GM13976 (cell line): ENCODE results near the gene PHEX.

Experiments used
- DNase-seq: peaks from one replicate; pipeline ENCODE4 v3.0.0; 2012; ENCODE audit warnings: low spot score
- CTCF ChIP-seq: IDR thresholded peaks from 2 replicates; pipeline ENCODE4 v1.5.1; 2012; ENCODE audit warnings: borderline replicate concordance, mild to moderate bottlenecking; ENCODE audit not compliant: insufficient read depth; ENCODE audit errors: extremely low read depth, missing control alignments, control extremely low read depth
- in situ Hi-C: fragments of 300-500 bp; cut with MboI; formaldehyde crosslinking; loops from one replicate; pipeline ENCODE4 v1.12.0; 2022; ENCODE audit warnings: low sequenced_read_pairs, mixed read lengths, inconsistent platforms; ENCODE audit not compliant: unreplicated experiment

Gene PHEX

DNA sequence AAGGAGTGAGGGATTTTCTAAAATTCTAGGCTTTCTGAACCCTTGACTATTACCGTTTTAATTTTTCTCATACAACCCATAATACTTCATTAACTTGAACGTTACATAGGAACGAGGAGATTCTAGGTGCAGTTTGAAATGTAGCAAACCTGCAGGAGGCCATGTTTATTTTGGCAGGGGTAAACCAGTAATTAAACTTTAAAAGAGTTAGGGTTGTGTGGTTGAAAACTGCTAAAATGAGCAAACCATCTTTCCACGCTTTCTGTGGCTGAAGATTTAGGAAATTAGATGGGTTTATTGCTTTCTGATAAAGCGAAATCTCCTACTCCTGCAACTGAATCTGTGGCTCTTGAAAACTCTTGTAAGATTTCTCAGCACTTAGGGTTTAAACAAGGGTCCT is 1.7 kb downstream of the PHEX start:
- in situ Hi-C loops = no loop called here
- no peak for TF ChIP-seq CTCF
- DNase-seq = no peak

DNA sequence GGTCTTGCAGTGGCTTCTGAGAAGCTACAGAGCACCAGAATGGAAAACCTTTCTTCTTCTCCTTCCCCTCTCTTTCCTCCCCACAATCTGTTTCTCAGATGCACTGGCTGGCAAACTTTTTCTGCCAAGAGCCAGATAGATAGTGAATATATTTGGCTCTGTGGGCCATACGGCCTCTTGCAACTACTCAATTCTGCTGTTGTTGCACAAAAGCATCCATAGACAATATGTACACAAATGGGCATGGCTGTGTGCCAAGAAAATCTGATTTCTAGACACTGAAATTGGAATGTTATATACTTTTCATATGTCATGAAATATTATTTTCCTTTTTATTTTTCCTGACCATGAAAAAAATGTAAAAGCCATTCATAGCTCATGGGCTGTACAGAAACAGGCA is 3.1 kb downstream of the PHEX start:
- no peak for TF ChIP-seq CTCF
- in situ Hi-C loops = no loop called here
- DNase-seq = no peak

DNA sequence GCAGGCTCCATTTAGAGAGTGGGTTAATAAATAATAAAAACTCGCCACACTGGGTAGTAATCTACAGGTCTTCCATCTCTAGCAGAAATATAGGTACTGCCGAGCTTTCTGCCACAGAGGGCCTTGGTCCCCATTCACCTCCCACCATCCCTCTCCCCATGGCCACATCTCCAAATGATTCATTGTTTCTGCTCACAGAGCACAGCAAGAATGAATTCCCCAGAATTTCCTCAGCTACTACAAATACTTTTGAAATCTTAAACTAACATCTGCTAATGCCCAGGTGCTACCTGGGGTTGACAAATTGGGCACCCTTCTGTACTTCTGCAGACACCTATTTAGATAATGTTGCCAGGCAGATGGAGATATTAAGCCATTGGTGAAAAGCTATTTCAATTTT is 5.1 kb downstream of the PHEX start:
- in situ Hi-C loops = no loop called here
- TF ChIP-seq CTCF = no peak
- DNase-seq = no peak

DNA sequence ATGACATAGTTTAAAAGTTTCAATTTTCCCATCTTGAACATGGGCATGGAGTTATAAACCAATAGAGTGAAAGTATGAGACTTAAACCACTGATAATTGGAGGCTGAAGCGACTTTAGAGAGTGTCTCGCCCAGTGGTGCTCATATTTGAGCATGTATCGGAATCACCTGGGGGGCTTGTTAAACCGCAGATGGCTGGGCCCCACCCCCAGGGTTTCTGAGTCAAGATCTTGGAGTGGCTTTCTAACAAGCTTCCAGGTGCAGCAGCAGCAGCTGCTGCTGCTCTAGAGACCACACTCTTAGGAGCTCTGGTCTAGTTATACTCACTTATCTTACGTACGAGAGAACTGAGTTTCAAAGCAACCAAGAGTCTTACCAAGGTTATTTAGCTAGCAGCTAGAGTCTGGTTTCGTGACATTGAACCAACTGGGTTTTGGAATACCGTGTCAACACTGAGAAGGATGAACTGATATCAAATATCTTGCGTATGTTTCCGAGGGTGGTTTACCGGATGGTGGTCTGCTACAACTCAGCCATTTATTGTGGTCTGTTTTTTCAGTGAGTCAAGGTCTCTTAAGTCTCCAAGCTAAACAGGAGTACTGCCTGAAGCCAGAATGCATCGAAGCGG is 5.9 kb downstream of the PHEX start:
- DNase-seq = no peak
- in situ Hi-C loops = no loop called here
- no peak for TF ChIP-seq CTCF

GRCh38 chrX:22039541-22039940 is 7.4 kb downstream of the PHEX start:
- TF ChIP-seq CTCF = no peak
- in situ Hi-C loops = no loop called here
- DNase-seq = no peak

GRCh38 chrX:22040184-22040583 is 8.1 kb downstream of the PHEX start:
- in situ Hi-C loops = no loop called here
- no peak for DNase-seq

More at GRCh38 chrX:22040184-22040583, 8.1 kb downstream of the PHEX start:
- no peak for TF ChIP-seq CTCF
